HepG2 (cell line): ENCODE results near the gene SKIDA1. TPM values are rescaled to one million over a fixed set of nuclear protein-coding genes. Genes with fewer than 3 reads are reported as not detected.
A peak's percentile ranks its signal among the peaks of the same experiment; 100 is the strongest.

Source experiments
- DNMT1 ChIP-seq: sonication (generic); formaldehyde crosslinking; IDR thresholded peaks from 2 replicates; pipeline ENCODE4 v1.5.1; 2020; ENCODE audit warnings: mild to moderate bottlenecking, missing genetic modification reagents
- ELK4 ChIP-seq: sonication (generic); formaldehyde crosslinking; IDR thresholded peaks from 2 replicates; pipeline ENCODE4 v1.9.0; 2021; ENCODE audit warnings: missing genetic modification reagents, borderline replicate concordance
- GATAD1 ChIP-seq: IDR thresholded peaks from 2 replicates; pipeline ENCODE4 v1.6.1; 2016; ENCODE audit warnings: missing genetic modification reagents, missing compliant biosample characterization
- GZF1 ChIP-seq: sonication (generic); formaldehyde crosslinking; IDR thresholded peaks from 2 replicates; pipeline ENCODE4 v1.5.1; 2020; ENCODE audit warnings: mild to moderate bottlenecking, missing genetic modification reagents
- HNF4G ChIP-seq, 2 experiments: sonication (generic) in 1 of 2; formaldehyde crosslinking in 1 of 2; IDR thresholded peaks; 2 replicates each; pipeline versions ENCODE4 v1.4.0 to v1.6.1; 2011 to 2020; ENCODE audit warnings: borderline replicate concordance in 2 of 2, low read depth in 2 of 2, mild to moderate bottlenecking in 2 of 2, low read length in 1 of 2, missing genetic modification reagents in 1 of 2, moderate library complexity in 1 of 2
- HNRNPK ChIP-seq: fragments of 200-400 bp; formaldehyde crosslinking; IDR thresholded peaks from 2 replicates; pipeline ENCODE4 v1.6.1; 2018; ENCODE audit warnings: low read length, low read depth, moderate library complexity, mild to moderate bottlenecking; ENCODE audit not compliant: poor library complexity, severe bottlenecking
- KLF16 ChIP-seq, 2 experiments: sonication (generic) in 1 of 2; formaldehyde crosslinking in 1 of 2; IDR thresholded peaks; 2 replicates each; pipeline versions ENCODE4 v1.6.1 to v1.8.0; 2016 to 2023; ENCODE audit warnings: missing genetic modification reagents in 2 of 2, missing compliant biosample characterization in 1 of 2
- MTF2 ChIP-seq: sonication (generic); formaldehyde crosslinking; IDR thresholded peaks from 2 replicates; pipeline ENCODE4 v1.5.0; 2020; ENCODE audit warnings: missing genetic modification reagents, borderline replicate concordance
- MXD4 ChIP-seq: IDR thresholded peaks from 2 replicates; pipeline ENCODE4 v1.6.1; 2016; ENCODE audit warnings: mild to moderate bottlenecking, missing biosample characterization, missing genetic modification reagents
- RAD51 ChIP-seq: fragments of 450-650 bp; IDR thresholded peaks from 2 replicates; pipeline ENCODE4 v1.6.1; 2016; ENCODE audit warnings: borderline replicate concordance
- RBM22 ChIP-seq: fragments of 200-400 bp; formaldehyde crosslinking; optimal IDR thresholded peaks from 2 replicates; pipeline ENCODE3; 2017; ENCODE audit warnings: mild to moderate bottlenecking, low read length, moderate library complexity
- RORA ChIP-seq: sonication (generic); formaldehyde crosslinking; IDR thresholded peaks from 2 replicates; pipeline ENCODE4 v1.5.0; 2020; ENCODE audit warnings: mild to moderate bottlenecking, missing genetic modification reagents, moderate library complexity
- SRSF9 ChIP-seq: fragments of 200-400 bp; formaldehyde crosslinking; IDR thresholded peaks from 2 replicates; pipeline ENCODE4 v1.6.1; 2018; ENCODE audit warnings: borderline replicate concordance, mild to moderate bottlenecking, low read depth, low read length; ENCODE audit not compliant: insufficient read depth, poor library complexity, severe bottlenecking
- SRY ChIP-seq: sonication (generic); formaldehyde crosslinking; IDR thresholded peaks from 2 replicates; pipeline ENCODE4 v1.8.0; 2022; ENCODE audit warnings: mild to moderate bottlenecking, missing genetic modification reagents
- TMF1 ChIP-seq: sonication (generic); formaldehyde crosslinking; IDR thresholded peaks from 2 replicates; pipeline ENCODE4 v1.8.1; 2022; ENCODE audit warnings: low read depth, missing genetic modification reagents
- ZNF329 ChIP-seq: sonication (generic); formaldehyde crosslinking; IDR thresholded peaks from 2 replicates; pipeline ENCODE4 v1.9.0; 2021; ENCODE audit warnings: low read depth, mild to moderate bottlenecking, missing genetic modification reagents
- ZNF557 ChIP-seq: sonication (generic); formaldehyde crosslinking; IDR thresholded peaks from 2 replicates; pipeline ENCODE4 v1.4.0; 2020; ENCODE audit warnings: missing genetic modification reagents
- ZNF572 ChIP-seq: sonication (generic); formaldehyde crosslinking; IDR thresholded peaks from 2 replicates; pipeline ENCODE4 v1.5.1; 2020; ENCODE audit warnings: mild to moderate bottlenecking, missing genetic modification reagents
- polyA plus RNA-seq, 8 experiments: library from polyadenylated mRNA; depleted of rRNA in 3 of 8; stranded (reverse) in 7 of 8; unstranded in 1 of 8; fragments of >200 nt; fragmentation: Illumina TruSeq in 4 of 8; extraction: Trizol in 4 of 8; gene quantifications; 2 replicates each; pipeline versions ENCODE4 v1.2.1 to v1.2.3, GENCODE V29; 2011 to 2016; ENCODE audit warnings: low read depth in 4 of 8, missing spikeins in 1 of 8, mixed read lengths in 1 of 8; ENCODE audit not compliant: insufficient read depth in 1 of 8
- total RNA-seq, 5 experiments: library from RNA; depleted of rRNA; stranded (reverse); fragments of >200 nt; fragmentation: Illumina TruSeq; extraction: Trizol; gene quantifications; 2 replicates each; pipeline ENCODE4 v1.2.3, GENCODE V29; 2016; ENCODE audit warnings: low read depth in 1 of 5
- TF ChIP-seq, protein P1 (sequence below): sonication (generic); formaldehyde crosslinking; IDR thresholded peaks from 2 replicates; pipeline ENCODE4 v1.5.0; 2020; ENCODE audit warnings: mild to moderate bottlenecking, missing genetic modification reagents, borderline replicate concordance

SKIDA1 gene
- total and polyA plus RNA-seq, 2 of the 13 experiments (the other 11 are each of a cell fraction or from before 2014, with no cell fraction given), result 0.73 to 1.5 TPM

DNA sequence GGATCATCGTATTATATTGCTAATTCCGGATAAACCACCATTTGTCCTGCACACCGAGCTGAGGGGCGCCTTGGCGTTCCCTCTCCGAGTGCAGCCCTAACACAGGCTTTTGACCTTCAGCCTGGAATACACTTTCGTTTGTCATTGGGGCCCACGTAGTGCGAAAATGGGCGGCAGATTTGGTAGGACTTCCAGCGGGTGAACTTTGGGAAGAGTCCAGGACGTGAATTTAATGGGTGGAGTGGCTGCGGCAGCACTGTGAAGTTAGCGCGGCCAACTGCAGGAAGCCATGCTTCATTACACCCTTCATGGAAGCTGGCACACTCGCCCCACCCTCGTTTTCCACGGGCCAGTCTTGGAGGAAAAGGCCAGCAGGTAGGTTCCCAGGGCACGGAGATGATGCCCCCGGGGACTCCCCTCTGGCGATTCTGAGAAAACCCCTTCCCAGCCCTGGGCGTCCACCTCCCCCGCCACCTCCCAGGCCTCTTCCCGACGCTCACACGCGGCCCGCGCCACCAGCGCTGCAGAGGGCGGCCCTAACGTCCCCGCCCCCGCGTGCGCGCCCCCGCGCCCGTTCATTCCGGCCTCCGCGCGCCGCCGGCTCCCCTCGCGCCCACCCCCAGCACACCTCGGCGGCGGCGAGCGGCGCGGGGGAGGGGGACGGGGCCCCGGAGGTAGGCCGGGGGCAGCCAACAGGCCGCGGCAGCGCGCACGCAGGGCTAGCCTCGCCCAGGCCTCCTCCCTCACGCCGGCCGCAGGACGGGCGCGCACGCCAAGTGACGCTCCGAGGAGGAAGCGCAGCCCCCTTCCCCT lies 8.2 kb upstream of the SKIDA1 start, which contains the start of gene MLLT10 (continued):
- peak; percentile 84 for TF ChIP-seq HNF4G (IDR thresholded peaks at IDR 0.05; ENCODE audit: borderline replicate concordance, low read depth, low read length)
- TF ChIP-seq HNF4G (CRISPR knock-in tag; IDR thresholded peaks at IDR 0.05; ENCODE audit: borderline replicate concordance, low read depth), result no peak
- TF ChIP-seq RAD51, result no peak
- TF ChIP-seq HNRNPK, result peak; percentile 34
- 0 out of 2 replicates have a peak, but pooled peaks have one; percentile 70 for TF ChIP-seq GZF1
- TF ChIP-seq SRSF9, result no peak
- TF ChIP-seq, protein P1, sequence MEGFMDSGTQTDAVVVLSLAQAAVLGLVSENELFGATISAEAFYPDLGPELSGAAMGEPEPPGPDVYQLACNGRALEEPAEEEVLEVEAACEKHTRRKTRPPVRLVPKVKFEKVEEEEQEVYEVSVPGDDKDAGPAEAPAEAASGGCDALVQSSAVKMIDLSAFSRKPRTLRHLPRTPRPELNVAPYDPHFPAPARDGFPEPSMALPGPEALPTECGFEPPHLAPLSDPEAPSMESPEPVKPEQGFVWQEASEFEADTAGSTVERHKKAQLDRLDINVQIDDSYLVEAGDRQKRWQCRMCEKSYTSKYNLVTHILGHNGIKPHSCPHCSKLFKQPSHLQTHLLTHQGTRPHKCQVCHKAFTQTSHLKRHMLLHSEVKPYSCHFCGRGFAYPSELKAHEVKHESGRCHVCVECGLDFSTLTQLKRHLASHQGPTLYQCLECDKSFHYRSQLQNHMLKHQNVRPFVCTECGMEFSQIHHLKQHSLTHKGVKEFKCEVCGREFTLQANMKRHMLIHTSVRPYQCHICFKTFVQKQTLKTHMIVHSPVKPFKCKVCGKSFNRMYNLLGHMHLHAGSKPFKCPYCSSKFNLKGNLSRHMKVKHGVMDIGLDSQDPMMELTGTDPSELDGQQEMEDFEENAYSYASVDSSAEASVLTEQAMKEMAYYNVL (CRISPR knock-in tag), result peak; percentile 73; the same call in 1 of the 2 replicates
- no peak for TF ChIP-seq MTF2 (CRISPR knock-in tag)
- TF ChIP-seq MXD4, result no peak
- TF ChIP-seq KLF16 (CRISPR knock-in tag; IDR thresholded peaks at IDR 0.05), result peak in 1 of 2 experiments; percentile 85; a peak in 2 of 4 replicates
- no peak for TF ChIP-seq ELK4
- peak; percentile 82 for TF ChIP-seq SRY (CRISPR knock-in tag)
- TF ChIP-seq ZNF329, result peak; percentile 81; the same call in 1 of the 2 replicates
- no peak for TF ChIP-seq ZNF572 (CRISPR knock-in tag)
- TF ChIP-seq TMF1, result peak; percentile 82
- TF ChIP-seq GATAD1, result peak; percentile 61; the same call in 1 of the 2 replicates
- TF ChIP-seq RBM22, result peak; percentile 96
- no peak; the same call in 1 of the 2 replicates for TF ChIP-seq DNMT1 (CRISPR knock-in tag)
- TF ChIP-seq RORA (CRISPR knock-in tag), result no peak
- peak; percentile 81; the same call in 1 of the 2 replicates for TF ChIP-seq ZNF557 (CRISPR knock-in tag)
